HEK293 (cell line): ENCODE data around the gene MAP2.

Source experiments
- ATF2 ChIP-seq: fragments of 450-650 bp; formaldehyde crosslinking; IDR thresholded peaks from 2 replicates; pipeline ENCODE4 v1.5.1; 2016; ENCODE audit warnings: missing biosample characterization, missing genetic modification characterization, low read depth
- CTCF ChIP-seq: fragments of 450-650 bp; formaldehyde crosslinking; IDR thresholded peaks from 2 replicates; pipeline ENCODE4 v1.5.1; 2016; ENCODE audit warnings: missing biosample characterization, missing genetic modification characterization
- IKZF3 ChIP-seq: fragments of 450-650 bp; IDR thresholded peaks from 2 replicates; pipeline ENCODE4 v1.5.0; 2018; ENCODE audit warnings: missing biosample characterization, mild to moderate bottlenecking, missing genetic modification characterization, moderate library complexity
- SETDB1 ChIP-seq: IDR thresholded peaks from one replicate; pipeline ENCODE4 v1.6.1; 2017; ENCODE audit warnings: mild to moderate bottlenecking, low read length, moderate library complexity, mixed read lengths; ENCODE audit not compliant: insufficient read length
- YY1 ChIP-seq: fragments of 450-650 bp; formaldehyde crosslinking; IDR thresholded peaks from 2 replicates; pipeline ENCODE4 v1.5.1; 2018; ENCODE audit warnings: missing biosample characterization, missing genetic modification characterization
- ZBTB10 ChIP-seq: fragments of 450-650 bp; formaldehyde crosslinking; IDR thresholded peaks from 2 replicates; pipeline ENCODE4 v1.5.1; 2016; ENCODE audit warnings: missing biosample characterization, missing genetic modification characterization
- ZBTB11 ChIP-seq: fragments of 450-650 bp; formaldehyde crosslinking; conservative IDR thresholded peaks from 2 replicates; pipeline ENCODE4 v1.5.1; 2016; ENCODE audit warnings: low read depth, missing biosample characterization, missing genetic modification characterization
- ZNF121 ChIP-seq: fragments of 450-650 bp; formaldehyde crosslinking; IDR thresholded peaks from 2 replicates; pipeline ENCODE4 v1.5.1; 2016; ENCODE audit warnings: missing biosample characterization, missing genetic modification characterization
- ZNF23 ChIP-seq: fragments of 450-650 bp; formaldehyde crosslinking; IDR thresholded peaks from 2 replicates; pipeline ENCODE4 v1.5.1; 2016; ENCODE audit warnings: missing biosample characterization, missing genetic modification characterization, borderline replicate concordance
- ZNF513 ChIP-seq: fragments of 450-650 bp; IDR thresholded peaks from 2 replicates; pipeline ENCODE4 v1.5.1; 2018; ENCODE audit warnings: missing biosample characterization, missing genetic modification characterization
- ZNF560 ChIP-seq: fragments of 450-650 bp; formaldehyde crosslinking; IDR thresholded peaks from 2 replicates; pipeline ENCODE4 v1.5.1; 2017; ENCODE audit warnings: missing biosample characterization, missing genetic modification characterization, borderline replicate concordance
- ZNF610 ChIP-seq: fragments of 450-650 bp; formaldehyde crosslinking; IDR thresholded peaks from 2 replicates; pipeline ENCODE4 v1.5.1; 2016; ENCODE audit warnings: missing biosample characterization, missing genetic modification characterization, borderline replicate concordance

GRCh38 chr2:209768557-209768956 is 344.7 kb downstream of the MAP2 start:
- TF ChIP-seq ZNF560 (tag by site-specific recombination) (no peak), ZNF23 (no peak), CTCF (no peak), ZNF610 (tag by site-specific recombination) (no peak), YY1 (tag by site-specific recombination) (no peak), SETDB1 (no peak), ZBTB11 (tag by site-specific recombination) (no peak), ATF2 (no peak), ZNF513 (tag by site-specific recombination) (no peak), IKZF3 (tag by site-specific recombination) (no peak), ZBTB10 (no peak), ZNF121 (tag by site-specific recombination) (no peak)
